Esophagus squamous epithelium (tissue), 5 donors: Measurements from ENCODE around the gene GPC5. TPM values are rescaled to one million over a fixed set of nuclear protein-coding genes. Genes with fewer than 3 reads are reported as not detected.
A peak's percentile ranks its signal among the peaks of the same experiment; 100 is the strongest.

ENCODE experiments used
- DNase-seq: peaks from one replicate; lab custom pipeline; 2025; lab: John Stamatoyannopoulos, UW
- H3K27ac ChIP-seq, 4 donors: fragments of 200-600 bp; sonication (generic); one replicate each; pipeline ENCODE4 v1.5.1; 2016 to 2019; ENCODE audit warnings: mild to moderate bottlenecking in 1 of 4
- H3K27me3 ChIP-seq, 4 donors: fragments of 200-600 bp; sonication (generic); 1 replicate in 3 of 4; 2 replicates in 1 of 4; pipeline versions ENCODE4 v1.5.1 to v1.6.0; 2017 to 2021; ENCODE audit warnings: antibody characterized with exemption in 1 of 4
- H3K36me3 ChIP-seq, 3 donors: fragments of 200-600 bp; sonication (generic); one replicate each; pipeline ENCODE4 v1.5.1; 2016 to 2019
- H3K4me1 ChIP-seq, 3 donors: fragments of 200-600 bp; sonication (generic); one replicate each; pipeline ENCODE4 v1.5.1; 2017 to 2019
- H3K4me3 ChIP-seq, 4 donors: fragments of 200-600 bp; sonication (generic); 1 replicate in 3 of 4; 2 replicates in 1 of 4; pipeline ENCODE4 v1.5.1; 2016 to 2019; ENCODE audit warnings: mild to moderate bottlenecking in 2 of 4, moderate library complexity in 1 of 4
- H3K9me3 ChIP-seq, 3 donors: fragments of 200-600 bp; sonication (generic); one replicate each; pipeline ENCODE4 v1.5.1; 2016 to 2019
- POLR2A ChIP-seq, 4 donors: fragments of 450-650 bp; IDR thresholded peaks; one replicate each; pipeline ENCODE4 v1.6.1; 2017; ENCODE audit warnings: antibody characterized with exemption in 4 of 4, mild to moderate bottlenecking in 4 of 4, moderate library complexity in 3 of 4
- WGBS, 2 donors: methylation state at CpG; one replicate each; pipeline ENCODE4 v1.1.5; 2018; 5-methylcytosine and 5-hydroxymethylcytosine counted together
- intact Hi-C: fragments of 100-400 bp; cut with DNase I; formaldehyde crosslinking; loops from one replicate; pipeline ENCODE4 v1.15.0; 2022
- total RNA-seq, 4 donors: library from RNA; depleted of rRNA; stranded (reverse); fragments of >200 nt; gene quantifications; one replicate each; pipeline ENCODE4 v1.1.0, GENCODE V29; 2016
- TF ChIP-seq, protein P1 (sequence below), 6 experiments: fragments of 450-650 bp in 4 of 6; fragments of 200-600 bp in 2 of 6; sonication (generic) in 2 of 6; IDR thresholded peaks; one replicate each; pipeline ENCODE4 v1.5.1; 2016 to 2019; ENCODE audit warnings: antibody characterized with exemption in 6 of 6, mild to moderate bottlenecking in 4 of 6, moderate library complexity in 4 of 6
- donor health status: DM: yes; HTN: yes; CAD: no.

GPC5 gene
- total RNA-seq, 4 donors from 2014 or later: not detected

DNA sequence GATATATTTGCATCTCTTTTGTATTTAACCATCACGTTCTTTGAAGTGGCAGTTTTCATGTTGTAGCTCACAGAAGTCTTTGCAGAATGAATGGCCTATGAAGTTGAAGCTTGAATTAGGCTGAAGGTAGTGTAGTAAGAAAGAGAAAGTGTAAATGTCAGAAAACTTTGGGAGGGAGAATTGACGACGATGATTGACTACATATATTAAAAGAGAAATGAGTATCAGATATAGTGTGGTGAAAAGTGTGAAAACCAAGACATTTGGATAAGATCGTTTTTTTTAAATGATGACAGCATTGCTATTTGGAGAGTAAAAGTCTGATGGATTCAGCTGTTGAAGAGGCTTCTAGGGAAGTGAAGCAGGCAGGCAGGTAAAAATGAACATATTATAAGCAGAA is 14.6 kb upstream of the GPC5 start:
- no peaks in the 10 kb centered on the region for H3K9me3 ChIP-seq
- H3K4me1 ChIP-seq: no peaks in the 10 kb centered on the region
- WGBS, 2 donors: 69 to 72% methylated on average over 4 of the region's 4 CpGs
- H3K36me3 ChIP-seq: no peaks in the 10 kb centered on the region
- H3K27me3 ChIP-seq: peaks cover 0 to 11% (median 0%) of the 10 kb centered on the region in 4 donors
- no peak overlapping the region for H3K27ac ChIP-seq
- H3K4me3 ChIP-seq: no peak overlapping the region
- TF ChIP-seq, protein P1, sequence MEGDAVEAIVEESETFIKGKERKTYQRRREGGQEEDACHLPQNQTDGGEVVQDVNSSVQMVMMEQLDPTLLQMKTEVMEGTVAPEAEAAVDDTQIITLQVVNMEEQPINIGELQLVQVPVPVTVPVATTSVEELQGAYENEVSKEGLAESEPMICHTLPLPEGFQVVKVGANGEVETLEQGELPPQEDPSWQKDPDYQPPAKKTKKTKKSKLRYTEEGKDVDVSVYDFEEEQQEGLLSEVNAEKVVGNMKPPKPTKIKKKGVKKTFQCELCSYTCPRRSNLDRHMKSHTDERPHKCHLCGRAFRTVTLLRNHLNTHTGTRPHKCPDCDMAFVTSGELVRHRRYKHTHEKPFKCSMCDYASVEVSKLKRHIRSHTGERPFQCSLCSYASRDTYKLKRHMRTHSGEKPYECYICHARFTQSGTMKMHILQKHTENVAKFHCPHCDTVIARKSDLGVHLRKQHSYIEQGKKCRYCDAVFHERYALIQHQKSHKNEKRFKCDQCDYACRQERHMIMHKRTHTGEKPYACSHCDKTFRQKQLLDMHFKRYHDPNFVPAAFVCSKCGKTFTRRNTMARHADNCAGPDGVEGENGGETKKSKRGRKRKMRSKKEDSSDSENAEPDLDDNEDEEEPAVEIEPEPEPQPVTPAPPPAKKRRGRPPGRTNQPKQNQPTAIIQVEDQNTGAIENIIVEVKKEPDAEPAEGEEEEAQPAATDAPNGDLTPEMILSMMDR (IDR thresholded peaks at IDR 0.05): no peak
- TF ChIP-seq POLR2A (IDR thresholded peaks at IDR 0.05): no peak
- intact Hi-C loops: no loop called here
- DNase-seq: no peak

DNA sequence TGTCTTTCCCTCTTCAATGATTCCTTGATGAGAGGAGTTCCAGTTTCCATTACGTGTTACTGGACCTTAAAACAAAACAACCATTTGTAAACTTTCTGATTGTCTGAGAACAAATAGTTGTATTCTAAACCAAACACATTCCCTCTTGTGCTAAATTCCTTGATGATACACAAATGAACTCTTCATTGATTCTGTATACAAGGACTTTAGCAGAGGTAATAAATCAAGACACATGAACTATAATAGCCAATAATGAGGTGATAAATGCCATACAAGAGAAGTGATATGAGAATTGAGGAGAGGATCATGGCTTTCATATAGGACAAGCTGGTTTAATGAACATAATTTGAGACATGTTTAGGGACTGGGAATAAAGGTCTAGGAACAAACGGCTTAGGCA is 13.5 kb upstream of the GPC5 start:
- H3K4me1 ChIP-seq: no peaks in the 10 kb centered on the region
- peaks cover 0 to 18% (median 0%) of the 10 kb centered on the region in 4 donors for H3K27me3 ChIP-seq
- H3K9me3 ChIP-seq: no peaks in the 10 kb centered on the region
- no peak overlapping the region for H3K4me3 ChIP-seq
- H3K27ac ChIP-seq: no peak overlapping the region
- WGBS, 2 donors: 49 to 60% methylated on average over 2 of the region's 2 CpGs
- H3K36me3 ChIP-seq: no peaks in the 10 kb centered on the region
- no peak for DNase-seq
- TF ChIP-seq, protein P1 (IDR thresholded peaks at IDR 0.05): no peak
- TF ChIP-seq POLR2A (IDR thresholded peaks at IDR 0.05): no peak
- intact Hi-C loops: no loop called here

DNA sequence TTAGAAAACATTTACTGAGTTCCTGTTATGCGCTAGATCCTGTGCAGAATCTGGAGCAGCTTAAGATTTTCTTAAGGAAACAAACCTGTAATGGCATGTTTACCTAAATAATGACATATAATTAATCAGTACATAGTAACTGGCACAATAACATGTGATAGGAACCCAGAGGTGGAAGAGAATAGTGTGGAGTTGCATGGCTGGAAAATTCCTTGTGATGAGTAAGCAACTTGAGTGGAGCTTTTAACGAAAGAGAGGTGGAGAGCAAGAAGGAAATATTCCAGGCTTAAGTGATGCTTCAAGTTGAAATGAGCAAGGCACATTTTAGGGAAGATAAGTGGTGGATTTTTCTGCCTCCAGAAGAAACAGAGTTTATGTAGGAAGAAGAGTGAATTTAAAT is 9.2 kb upstream of the GPC5 start:
- H3K27me3 ChIP-seq: peaks cover 0 to 34% (median 0%) of the 10 kb centered on the region in 4 donors
- H3K4me3 ChIP-seq: no peak overlapping the region
- no peaks in the 10 kb centered on the region for H3K9me3 ChIP-seq
- H3K27ac ChIP-seq: no peak overlapping the region
- DNase-seq: no peak
- intact Hi-C loops: no loop called here
- H3K36me3 ChIP-seq: no peaks in the 10 kb centered on the region
- no peak for TF ChIP-seq POLR2A (IDR thresholded peaks at IDR 0.05)
- TF ChIP-seq, protein P1 (IDR thresholded peaks at IDR 0.05): no peak
- H3K4me1 ChIP-seq: no peaks in the 10 kb centered on the region
- WGBS, 2 donors: 43 to 52% methylated on average over 2 of the region's 2 CpGs

DNA sequence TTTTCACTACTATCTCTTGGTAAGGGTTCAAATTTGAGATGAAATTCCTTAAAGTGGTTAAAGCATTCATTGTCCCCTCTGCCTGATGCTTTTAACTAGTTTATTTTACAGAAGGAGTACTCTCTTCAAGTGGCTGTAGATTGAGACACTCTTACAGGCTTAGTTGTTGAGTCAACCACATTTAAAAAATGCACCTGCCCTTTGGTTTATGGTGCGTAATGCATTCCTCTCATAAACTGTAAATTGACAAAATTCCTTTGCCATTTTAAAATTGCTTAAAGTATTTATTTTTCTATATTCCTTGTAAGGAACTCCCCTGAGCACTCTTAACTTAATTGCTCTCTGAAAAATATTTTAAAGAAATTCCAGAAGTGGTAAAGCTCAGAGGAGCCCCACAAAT is 826 bp upstream of the GPC5 start:
- intact Hi-C loops: no loop called here
- Histone ChIP-seq H3K27ac (no peak overlapping the region), H3K36me3 (no peaks in the 10 kb centered on the region), H3K9me3 (no peaks in the 10 kb centered on the region), H3K27me3 (peaks cover 0 to 82% (median 19%) of the 10 kb centered on the region in 4 donors), H3K4me3 (no peak overlapping the region), H3K4me1 (peaks cover 7 to 17% (median 8%) of the 10 kb centered on the region in 3 donors)
- TF ChIP-seq, protein P1 (IDR thresholded peaks at IDR 0.05): no peak
- no peak for DNase-seq
- whole genome bisulfite sequencing, 2 donors: 100% methylated on average over 1 of the region's 1 CpG

DNA sequence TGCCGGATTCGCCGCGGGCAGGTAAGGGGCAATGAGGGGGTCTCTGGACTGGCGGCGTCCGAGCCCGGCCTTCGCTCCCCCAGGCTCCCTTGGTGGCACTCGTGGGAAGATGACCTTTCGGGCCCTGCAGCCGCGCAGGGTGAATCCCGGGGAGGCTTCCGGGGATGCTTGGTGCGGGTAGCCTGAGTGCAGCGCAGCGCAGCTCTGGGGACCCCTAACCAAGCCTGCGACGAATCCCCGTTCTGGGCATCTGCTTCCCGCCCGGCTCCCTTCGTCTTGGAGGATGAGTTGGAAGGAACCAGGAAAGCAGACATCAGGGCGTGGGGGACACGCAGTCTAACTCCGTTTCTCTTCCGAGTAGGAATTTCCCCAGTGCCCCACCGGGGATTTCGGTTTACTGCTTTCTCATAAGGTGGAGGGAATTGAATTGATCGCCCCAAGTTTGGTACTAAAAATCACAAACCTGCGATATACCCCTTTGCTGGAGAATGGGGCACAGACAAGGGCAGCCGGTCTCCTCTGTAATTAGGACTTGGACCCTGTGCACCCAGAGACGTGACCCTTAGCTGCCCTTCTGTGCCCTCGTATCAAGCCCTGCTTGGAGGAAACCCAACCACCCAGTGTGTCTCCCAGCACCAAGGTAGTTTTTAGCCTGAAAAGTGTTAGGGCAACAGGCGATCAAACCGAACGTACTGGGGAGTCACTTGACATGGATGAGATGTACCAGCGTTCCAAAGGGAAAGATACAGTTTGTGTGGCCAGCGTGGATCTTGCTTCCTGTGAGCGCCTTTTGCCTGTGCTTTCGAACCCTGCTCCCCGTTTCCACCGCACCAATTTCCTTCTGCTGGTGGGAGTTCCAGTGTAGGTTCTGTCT is 1.0 kb downstream of the GPC5 start:
- Histone ChIP-seq H3K36me3 (no peaks in the 10 kb centered on the region), H3K4me1 (peaks cover 7 to 17% (median 8%) of the 10 kb centered on the region in 3 donors), H3K27ac (no peak overlapping the region), H3K27me3 (peaks cover 0 to 74% (median 19%) of the 10 kb centered on the region in 4 donors), H3K9me3 (no peaks in the 10 kb centered on the region), H3K4me3 (peak overlapping the region; percentile 29 to 68 (median 45))
- intact Hi-C loops: no loop called here
- DNase-seq: no peak
- WGBS, 2 donors: 52 to 62% methylated on average over 10 to 11 of the region's 44 CpGs
- no peak for TF ChIP-seq POLR2A (IDR thresholded peaks at IDR 0.05)
- TF ChIP-seq, protein P1 (IDR thresholded peaks at IDR 0.05): no peak
